Fibroblast of skin of right biceps (primary cell): Measurements from ENCODE around the gene MTFP1.
"Not testable (repeated sequence)": the region's sequence is repeated elsewhere in the genome, so short reads cannot be mapped to it uniquely, and the experiment has no call there.

Experiments
- DNase-seq: peaks from one replicate; pipeline ENCODE4 v3.0.0-alpha.2; 2013

Gene MTFP1

DNA sequence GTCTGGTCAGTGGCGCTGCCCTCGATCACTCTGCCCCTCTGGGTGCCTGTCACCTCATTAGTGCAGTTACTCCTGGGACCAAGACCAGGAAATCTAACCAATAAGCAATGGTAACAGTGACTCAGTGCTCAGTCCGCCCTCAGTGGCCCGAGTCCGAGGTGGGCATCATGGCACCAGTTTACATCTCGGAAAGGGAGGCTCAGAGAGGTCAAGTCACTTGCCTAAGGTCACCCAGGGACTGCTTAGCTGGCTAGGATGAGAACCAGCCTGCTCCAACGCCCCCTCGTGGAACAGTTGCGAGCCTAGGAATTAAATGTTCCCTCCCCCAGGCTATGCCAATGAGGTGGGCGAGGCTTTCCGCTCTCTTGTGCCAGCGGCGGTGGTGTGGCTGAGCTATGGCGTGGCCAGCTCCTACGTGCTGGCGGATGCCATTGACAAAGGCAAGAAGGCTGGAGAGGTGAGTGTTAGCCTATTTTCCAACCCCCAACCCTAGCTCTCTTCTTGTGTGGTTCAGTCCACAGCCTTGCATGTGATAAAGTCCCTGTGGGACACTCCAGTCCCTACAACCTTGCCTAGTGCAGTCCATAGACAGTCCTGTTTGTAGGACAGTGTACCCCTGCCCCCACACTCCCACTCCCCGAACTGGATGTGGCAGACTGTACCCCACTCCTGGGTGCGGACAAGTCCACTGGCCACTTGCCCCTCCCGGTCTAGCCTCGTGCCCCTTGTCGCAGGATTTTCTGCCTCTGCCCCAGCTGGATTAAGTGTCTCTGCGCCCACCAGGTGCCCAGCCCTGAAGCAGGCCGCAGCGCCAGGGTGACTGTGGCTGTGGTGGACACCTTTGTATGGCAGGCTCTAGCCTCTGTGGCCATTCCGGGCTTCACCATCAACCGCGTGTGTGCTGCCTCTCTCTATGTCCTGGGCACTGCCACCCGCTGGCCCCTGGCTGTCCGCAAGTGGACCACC, 1.1 kb downstream of the MTFP1 start:
- peak; percentile 73 for DNase-seq

- DNase-seq, result no peak
These were observed 2.3 kb downstream of the MTFP1 start for GRCh38 chr22:30427871-30428270.

GRCh38 chr22:30429887-30430286, 4.3 kb downstream of the MTFP1 start:
- DNase-seq, result no peak

DNA sequence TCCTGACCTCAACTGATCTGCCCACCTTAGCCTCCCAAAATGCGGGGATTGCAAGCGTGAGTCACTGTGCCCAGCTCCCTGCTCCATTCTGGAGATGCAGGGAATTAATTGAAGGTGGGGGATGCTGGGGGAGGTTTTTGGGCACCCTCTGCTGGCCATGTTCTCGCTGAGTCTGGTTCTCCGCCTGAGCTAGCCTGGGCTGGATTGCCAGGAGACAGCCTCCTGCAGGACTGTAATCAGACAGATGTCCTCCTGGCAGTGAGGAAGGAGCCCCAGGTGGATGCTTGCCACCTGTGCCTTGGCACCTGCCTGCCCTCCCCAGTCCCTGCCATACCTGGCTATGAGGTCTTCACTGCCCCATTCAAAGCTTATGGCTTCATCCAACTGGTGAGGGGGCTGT, 5.4 kb downstream of the MTFP1 start:
- DNase-seq, result no peak

DNA sequence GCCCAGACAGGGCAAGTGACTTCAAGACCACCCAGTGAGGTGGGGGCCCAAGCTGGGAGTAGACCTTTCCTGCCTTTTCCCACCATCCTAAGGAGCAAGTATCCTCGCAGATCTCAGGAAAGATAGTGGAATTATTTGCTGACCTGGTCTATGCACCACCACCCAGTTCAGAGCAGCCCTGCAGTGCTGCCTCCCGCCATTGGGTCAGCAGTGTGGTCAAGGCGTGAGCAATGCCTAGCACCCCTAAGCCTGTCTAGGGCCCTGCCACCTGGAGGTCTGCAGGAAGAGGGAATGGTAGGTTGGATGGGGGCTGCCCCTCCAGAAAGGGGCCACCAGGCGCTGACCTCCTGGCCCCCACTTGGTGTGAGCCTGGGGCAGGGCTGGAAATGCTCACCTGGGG, 6.5 kb downstream of the MTFP1 start:
- DNase-seq, result no peak

DNA sequence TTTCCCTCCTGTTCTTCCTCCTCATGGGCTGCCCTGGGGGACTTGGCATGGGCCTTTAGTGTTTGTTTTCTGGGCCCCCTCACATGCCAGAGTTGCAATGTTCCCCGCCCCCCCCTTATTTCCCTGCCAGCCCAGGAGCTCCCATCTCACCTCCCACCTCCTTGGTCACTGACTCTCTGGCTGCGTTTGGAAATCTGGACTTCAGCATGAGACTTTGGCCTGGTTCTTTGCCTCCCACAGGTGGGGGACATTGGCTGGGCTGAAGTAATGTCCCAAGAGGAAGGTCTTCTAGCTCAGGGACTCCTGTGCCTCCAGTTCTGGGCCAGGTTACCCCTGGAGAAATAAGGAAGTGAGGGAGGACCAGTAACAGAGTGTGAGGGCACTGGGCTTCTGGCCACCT, 7.0 kb downstream of the MTFP1 start:
- DNase-seq, result no peak

- no peak for DNase-seq
These were observed 7.7 kb downstream of the MTFP1 start for GRCh38 chr22:30433227-30433626.

DNA sequence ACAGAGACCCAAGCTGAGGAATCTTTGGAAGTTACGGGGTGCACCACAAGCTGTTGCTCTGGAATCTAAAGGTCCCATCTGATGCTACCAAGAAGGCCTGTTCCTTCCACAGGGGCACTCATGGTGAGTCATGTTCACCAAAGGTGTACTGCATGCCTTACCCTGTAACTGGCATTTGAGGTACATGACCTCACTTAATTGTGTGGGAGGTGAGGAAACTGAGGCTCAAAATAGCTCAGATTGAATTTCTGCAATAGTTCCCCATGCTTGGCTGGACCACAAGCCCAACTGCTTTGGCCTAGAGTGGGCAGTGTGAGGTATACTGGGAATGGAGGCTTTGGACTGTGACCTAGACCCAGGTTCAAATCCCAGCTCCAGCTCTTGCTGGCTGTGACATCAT, 8.2 kb downstream of the MTFP1 start:
- no peak for DNase-seq

- DNase-seq, result no peak
These were observed 9.3 kb downstream of the MTFP1 start for GRCh38 chr22:30434843-30435242.

DNA sequence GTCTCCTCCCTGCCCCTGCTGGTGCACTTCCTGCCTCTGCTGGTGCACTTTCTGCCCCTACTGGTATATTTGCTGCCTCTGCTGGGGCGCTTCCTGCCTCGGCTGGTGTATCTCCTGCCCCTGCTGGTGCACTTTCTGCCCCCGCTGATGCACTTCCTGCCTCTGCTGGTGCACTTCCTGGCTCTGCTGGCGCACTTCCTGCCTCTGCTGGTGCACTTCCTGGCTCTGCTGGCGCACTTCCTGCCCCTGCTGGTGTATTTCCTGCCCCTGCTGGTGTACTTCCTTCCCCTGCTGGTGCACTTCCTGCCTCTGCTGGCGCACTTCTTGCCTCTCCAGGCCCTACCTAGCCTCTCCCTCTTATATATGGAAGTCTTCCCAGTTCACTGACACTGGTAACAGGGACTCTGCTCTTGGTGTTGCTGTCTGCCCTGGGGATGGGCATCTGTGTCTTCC, 10.1 kb downstream of the MTFP1 start:
- DNase-seq, result no peak

- DNase-seq, result no peak
These were observed 10.6 kb downstream of the MTFP1 start for GRCh38 chr22:30436196-30436595.

DNA sequence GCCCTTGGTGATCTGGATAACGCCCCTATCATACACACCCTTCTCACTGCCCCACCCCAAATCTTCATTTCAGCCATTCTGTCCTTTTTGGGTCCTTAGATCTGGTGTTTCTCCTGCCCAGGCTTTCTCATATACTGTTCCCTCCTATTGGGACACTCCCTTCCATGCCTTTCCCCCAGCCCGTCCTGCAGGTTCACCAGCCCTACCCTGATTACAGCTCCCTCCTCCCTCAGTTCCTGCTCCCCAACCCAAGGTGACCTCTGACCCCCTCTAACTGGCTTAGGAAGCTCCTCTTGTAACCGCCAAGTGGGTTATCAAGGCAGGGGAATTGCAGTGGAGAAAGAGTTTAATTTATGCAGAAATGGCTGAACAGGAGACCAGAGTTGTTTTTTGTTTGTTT, 13.0 kb downstream of the MTFP1 start:
- DNase-seq, result no peak

- DNase-seq, result no peak
These were observed 13.7 kb downstream of the MTFP1 start for GRCh38 chr22:30439226-30439625.

DNA sequence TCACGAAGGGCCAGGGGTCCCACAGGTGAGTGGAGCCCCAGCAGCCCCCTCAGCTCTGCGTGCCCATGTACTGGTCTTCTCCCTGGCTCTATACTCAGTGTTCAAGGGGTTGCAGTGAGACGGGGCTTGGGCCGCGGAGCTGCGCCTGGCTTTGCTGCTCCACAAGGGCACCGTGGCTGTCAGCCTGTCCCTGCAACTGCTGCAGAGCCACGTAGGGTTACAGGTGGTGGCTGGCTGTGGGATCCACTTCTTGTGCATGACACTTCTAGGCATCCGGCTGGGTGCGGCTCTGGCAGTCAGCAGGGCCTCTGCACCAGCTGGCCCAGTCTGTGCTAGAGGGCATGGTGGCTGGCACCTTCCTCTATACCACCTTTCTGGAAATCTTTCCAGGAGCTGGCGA, 14.3 kb downstream of the MTFP1 start:
- DNase-seq, result no peak

DNA sequence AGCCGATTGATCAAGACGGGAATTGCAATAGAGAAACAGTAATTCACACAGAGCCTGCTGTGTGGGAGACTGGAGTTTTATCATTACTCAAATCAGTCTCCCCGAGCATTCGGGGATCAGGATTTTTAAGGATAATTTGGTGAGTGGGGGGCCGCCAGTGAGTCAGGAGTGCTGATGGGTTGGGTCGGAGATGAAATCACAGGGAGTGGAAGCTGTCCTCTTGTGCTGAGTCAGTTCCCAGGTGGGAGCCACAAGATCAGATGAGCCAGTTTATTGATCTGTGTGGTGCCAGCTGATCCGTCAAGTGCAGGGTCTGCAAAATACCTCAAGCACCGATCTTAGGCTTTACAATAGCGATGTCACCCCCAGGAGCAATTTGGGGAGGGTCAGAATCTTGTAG, 15.5 kb downstream of the MTFP1 start:
- no peak for DNase-seq

DNA sequence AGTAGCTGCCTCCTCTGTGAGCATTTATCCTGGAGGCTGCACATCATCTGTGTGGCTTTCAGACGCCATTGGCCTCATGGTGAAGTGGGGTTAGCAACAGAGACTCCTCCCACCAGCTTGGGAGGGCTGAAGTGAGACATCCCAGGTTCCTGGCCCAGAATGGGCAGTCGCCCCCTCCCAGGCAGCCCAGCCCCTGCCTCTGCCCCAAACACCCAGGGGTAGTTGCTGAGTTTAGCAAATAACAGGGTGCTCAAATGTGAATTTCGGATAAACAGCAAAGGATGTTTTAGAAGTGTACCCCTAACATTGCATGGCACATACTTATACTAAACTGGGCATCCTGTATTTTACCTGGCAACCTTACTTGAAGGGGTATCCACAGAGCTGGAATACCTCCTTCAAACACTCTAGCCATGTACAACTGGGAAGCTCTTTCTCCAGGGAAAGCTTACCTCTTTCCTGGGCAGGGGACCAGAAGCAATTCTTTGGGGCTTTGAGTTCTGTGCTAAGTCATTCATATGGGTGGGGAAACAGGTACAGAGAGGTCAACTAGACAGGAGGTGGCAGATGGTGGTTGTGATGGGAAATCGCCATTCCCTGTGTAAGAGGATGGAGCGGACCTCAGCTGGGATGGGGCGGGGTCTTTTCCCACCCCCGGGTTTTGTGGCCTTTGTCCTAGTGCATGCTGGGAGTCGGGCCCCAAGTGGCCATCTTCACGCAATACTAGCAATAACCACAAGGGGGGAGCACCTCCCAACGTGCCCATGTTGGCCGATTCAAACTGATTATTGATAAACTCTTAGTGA, 19.3 kb downstream of the MTFP1 start:
- DNase-seq, result peak; percentile 62

DNA sequence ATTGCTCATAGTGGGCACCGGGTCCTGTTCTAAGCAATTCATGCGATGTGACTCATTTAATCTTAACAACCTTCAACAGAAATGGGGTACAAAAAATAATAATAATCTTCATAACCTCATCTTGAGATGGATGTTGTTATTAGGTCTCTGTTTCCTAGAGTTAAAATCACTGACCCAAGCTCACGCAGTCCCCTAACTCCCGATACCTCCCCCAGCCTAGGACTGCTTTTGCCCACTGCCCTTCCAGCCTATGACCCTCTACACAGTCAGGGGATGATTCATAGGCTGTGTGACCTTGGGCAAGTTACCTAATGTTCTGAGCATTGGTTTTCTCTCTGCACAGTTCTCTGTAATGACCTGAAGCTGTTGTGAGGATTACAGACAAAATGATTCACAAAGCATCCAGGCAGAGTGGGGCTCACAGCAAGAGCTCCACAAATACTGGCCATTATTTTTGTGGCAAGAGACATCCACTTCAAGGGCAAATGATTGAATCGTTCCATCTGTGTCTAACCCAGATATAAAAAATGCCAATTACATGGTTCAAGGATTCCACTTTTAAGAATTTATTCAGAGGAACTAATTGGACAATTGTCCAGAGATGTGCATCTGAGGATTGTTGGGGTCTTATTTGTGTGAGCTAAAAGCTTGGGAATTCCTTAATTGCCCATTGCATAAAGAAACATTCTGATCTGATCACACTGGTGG, 20.0 kb downstream of the MTFP1 start:
- peak; percentile 14 for DNase-seq

GRCh38 chr22:30447656-30448055, 22.1 kb downstream of the MTFP1 start:
- no peak for DNase-seq

DNA sequence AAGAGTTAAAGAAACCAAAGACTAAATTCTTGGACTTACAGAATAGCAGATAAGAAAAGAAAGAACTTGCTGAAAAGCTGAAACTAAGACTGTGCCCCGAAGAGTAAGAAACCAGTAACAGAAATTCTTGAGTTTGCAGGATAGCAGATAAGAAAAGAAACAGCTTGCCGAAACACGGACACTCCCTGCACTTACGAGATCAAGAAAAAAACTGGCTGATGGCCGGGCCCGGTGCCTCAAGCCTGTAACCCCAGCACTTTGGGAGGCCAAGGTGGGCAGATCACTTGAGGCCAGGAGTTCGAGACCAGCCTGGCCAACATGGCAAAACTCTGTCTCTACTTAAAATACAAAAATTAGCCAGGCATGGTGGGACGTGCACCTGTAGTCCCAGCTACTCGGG, 25.9 kb downstream of the MTFP1 start:
- not testable (repeated sequence) for DNase-seq

DNA sequence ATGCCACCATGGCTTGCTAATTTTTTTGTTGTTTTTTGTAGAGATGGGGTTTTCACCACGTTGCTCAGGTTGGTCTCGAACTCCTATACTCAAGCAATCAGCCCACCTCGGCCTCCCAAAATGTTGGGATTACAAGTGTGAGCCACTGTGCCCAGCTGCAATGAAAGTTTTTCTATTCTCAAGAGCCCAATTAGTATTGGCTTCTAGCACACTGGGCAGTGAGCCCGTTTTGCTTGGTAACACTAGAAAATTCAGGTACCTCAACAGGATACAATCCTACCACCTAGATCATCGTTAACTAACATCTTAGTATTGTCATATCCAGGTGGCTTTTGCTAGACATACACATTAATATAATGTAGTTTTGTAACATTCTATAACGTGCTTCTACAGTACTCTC, 27.3 kb downstream of the MTFP1 start:
- DNase-seq, result no peak

DNA sequence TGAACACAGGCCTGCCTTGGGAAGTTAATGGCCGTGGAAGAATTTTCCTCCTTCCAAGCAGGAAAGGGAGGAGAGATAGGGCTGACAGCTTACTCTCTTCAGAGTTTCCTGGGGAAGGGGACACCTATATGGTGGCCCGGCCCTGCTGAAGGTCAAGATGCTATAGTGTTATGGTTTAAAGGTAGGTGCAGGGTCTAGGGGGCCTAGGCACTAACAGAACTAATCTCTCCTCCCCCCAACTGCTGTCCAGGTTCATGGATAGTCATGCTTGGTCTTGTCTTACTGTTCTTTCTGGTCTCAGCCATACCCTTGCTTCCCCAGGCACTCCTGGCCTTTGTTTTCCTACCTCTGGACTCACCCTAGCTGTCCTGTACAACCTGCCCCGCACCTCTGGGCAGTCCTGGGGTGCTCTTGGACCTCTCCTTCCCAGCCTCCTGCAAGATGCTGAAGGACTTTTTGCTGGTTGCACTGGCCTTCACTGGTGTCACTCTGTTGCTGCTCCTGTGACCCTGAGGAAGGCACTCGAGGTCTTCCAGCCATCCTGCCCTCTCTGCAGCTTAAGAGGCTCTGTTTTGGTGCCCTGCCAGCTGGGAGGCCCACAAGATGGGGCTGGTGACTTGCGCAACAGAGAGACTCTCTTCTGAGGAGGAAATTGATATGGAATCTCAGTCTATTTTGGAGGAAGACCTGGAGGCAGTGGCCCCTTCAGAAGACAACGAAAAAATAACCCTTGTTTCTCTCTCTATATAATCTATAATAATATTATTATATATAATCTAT, 28.4 kb downstream of the MTFP1 start:
- no peak for DNase-seq

DNA sequence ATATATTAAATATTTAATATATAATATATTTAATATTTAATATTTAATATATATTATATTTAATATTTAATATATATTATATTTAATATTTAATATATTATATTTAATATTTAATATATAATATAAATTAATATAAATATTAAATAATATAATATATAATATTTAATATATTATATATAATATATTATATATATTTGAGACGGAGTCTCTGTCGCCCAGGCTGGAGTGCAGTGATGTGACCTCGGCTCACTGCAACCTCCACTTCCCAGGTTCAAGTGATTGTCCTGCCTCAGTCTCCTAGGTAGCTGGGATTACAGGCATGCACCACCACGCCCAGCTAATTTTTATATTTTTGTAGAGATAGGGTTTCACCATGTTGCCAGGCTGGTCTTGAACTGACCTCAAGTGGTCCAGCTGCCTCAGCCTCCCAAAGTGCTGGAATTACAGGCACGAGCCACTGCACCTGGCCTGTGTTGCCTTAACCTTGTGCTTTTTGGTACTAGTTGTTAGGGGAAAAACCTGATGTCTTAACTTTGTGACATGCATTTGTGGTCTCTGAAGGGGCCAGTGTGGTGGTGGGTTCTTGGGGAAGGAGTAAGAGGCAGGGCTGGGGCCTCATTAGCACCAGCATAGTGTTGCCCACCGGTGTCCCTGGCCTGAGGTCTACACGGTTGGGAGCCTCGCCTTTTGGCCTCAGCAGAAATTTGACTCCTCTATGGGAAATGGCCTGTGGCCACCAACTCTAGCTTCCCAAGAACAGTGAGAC, 29.7 kb downstream of the MTFP1 start:
- no peak for DNase-seq
